H1 (cell line): Measurements from ENCODE around the gene CAPN3. TPM values are rescaled to one million over a fixed set of nuclear protein-coding genes. Genes with fewer than 3 reads are reported as not detected.

Experiments
- CTCF ChIA-PET: fragments of 300-600 bp; sonication (Branson Sonifier 250); formaldehyde crosslinking; loops from one replicate; lab custom pipeline; 2021; ENCODE audit not compliant: partially characterized antibody; lab: Charles Lee
- POLR2A ChIA-PET: fragments of 300-600 bp; sonication (Branson Sonifier 250); formaldehyde crosslinking; loops from one replicate; lab custom pipeline; 2021; ENCODE audit warnings: inconsistent platforms; ENCODE audit not compliant: partially characterized antibody; lab: Charles Lee
- DNase-seq, 2 experiments: peaks; one replicate each; pipeline versions ENCODE4 v3.0.0 to v3.0.0-alpha.2; 2010 to 2022; ENCODE audit warnings: low spot score in 2 of 2, low read depth in 1 of 2, mixed read lengths in 1 of 2
- FAIRE-seq: peaks from 2 replicates; lab custom pipeline; 2011; peaks lifted over from hg19 to GRCh38; lab: Jason Lieb, UNC
- H2AFZ ChIP-seq: 2 replicates; pipeline ENCODE4 v1.8.1; 2012; ENCODE audit warnings: low read length, inconsistent platforms
- H2AK5ac ChIP-seq: 2 replicates; pipeline ENCODE4 v1.6.1; 2013; ENCODE audit warnings: low read depth, low read length
- H2BK120ac ChIP-seq: replicated peaks from 2 replicates; pipeline ENCODE3; 2013; ENCODE audit warnings: low read depth, low read length, inconsistent platforms
- H2BK12ac ChIP-seq: 2 replicates; pipeline ENCODE4 v1.6.1; 2013; ENCODE audit warnings: low read depth, low read length
- H2BK15ac ChIP-seq: 2 replicates; pipeline ENCODE4 v1.6.1; 2013; ENCODE audit warnings: low read length
- H2BK20ac ChIP-seq: 2 replicates; pipeline ENCODE4 v1.6.1; 2013; ENCODE audit warnings: low read length
- H2BK5ac ChIP-seq: 2 replicates; pipeline ENCODE4 v1.6.1; 2013; ENCODE audit warnings: low read depth, low read length
- H3K14ac ChIP-seq: 2 replicates; pipeline ENCODE4 v1.6.1; 2013; ENCODE audit warnings: inconsistent platforms; ENCODE audit not compliant: insufficient read length
- H3K18ac ChIP-seq: 2 replicates; pipeline ENCODE4 v1.6.1; 2013; ENCODE audit warnings: low read length; ENCODE audit errors: extremely low read depth
- H3K23ac ChIP-seq: 2 replicates; pipeline ENCODE4 v1.6.1; 2013; ENCODE audit warnings: inconsistent platforms; ENCODE audit not compliant: insufficient read length
- H3K23me2 ChIP-seq: 2 replicates; pipeline ENCODE4 v1.6.1; 2013; ENCODE audit warnings: low read depth, low read length
- H3K27ac ChIP-seq: 2 replicates; pipeline ENCODE4 v1.6.1; 2011; ENCODE audit warnings: low read depth, low read length, inconsistent platforms
- H3K27me3 ChIP-seq, 4 experiments: replicated peaks in 1 of 4; 1 replicate in 1 of 4; 2 replicates in 3 of 4; pipeline versions ENCODE4 v1.6.1 to v1.8.1; 2011 to 2013; ENCODE audit warnings: low read length in 3 of 4, mild to moderate bottlenecking in 3 of 4, inconsistent platforms in 2 of 4, mixed read lengths in 2 of 4, moderate library complexity in 1 of 4; ENCODE audit not compliant: control insufficient read depth in 3 of 4, insufficient read depth in 3 of 4; ENCODE audit errors: extremely low read depth in 1 of 4
- H3K36me3 ChIP-seq, 4 experiments: 2 replicates each; pipeline versions ENCODE4 v1.6.1 to v1.8.1; 2011 to 2013; ENCODE audit warnings: mild to moderate bottlenecking in 4 of 4, low read length in 3 of 4, moderate library complexity in 2 of 4, control low read depth in 1 of 4, inconsistent platforms in 1 of 4; ENCODE audit not compliant: insufficient read depth in 4 of 4, control insufficient read depth in 2 of 4
- H3K4ac ChIP-seq: replicated peaks from 2 replicates; pipeline ENCODE3; 2013; ENCODE audit warnings: low read length, low read depth, mixed read lengths, inconsistent platforms; ENCODE audit not compliant: insufficient read length
- H3K4me1 ChIP-seq, 4 experiments: replicated peaks in 1 of 4; 1 replicate in 1 of 4; 2 replicates in 3 of 4; pipeline versions ENCODE4 v1.6.1 to v1.8.1; 2011 to 2013; ENCODE audit warnings: low read length in 3 of 4, inconsistent platforms in 2 of 4, mixed read lengths in 1 of 4; ENCODE audit not compliant: insufficient read depth in 4 of 4, control insufficient read depth in 3 of 4
- H3K4me2 ChIP-seq, 2 experiments: 2 replicates each; pipeline versions ENCODE4 v1.6.1 to v1.8.1; 2011 to 2013; ENCODE audit warnings: low read depth in 2 of 2, low read length in 2 of 2, control low read depth in 1 of 2, inconsistent platforms in 1 of 2, mild to moderate bottlenecking in 1 of 2; ENCODE audit not compliant: insufficient read depth in 1 of 2
- H3K4me3 ChIP-seq, 4 experiments: fragments of 200-600, 300-600 bp in 1 of 4; sonication (generic), shearing (Covaris generic), sonication (Bioruptor Twin) in 1 of 4; 2 replicates each; pipeline versions ENCODE4 v1.5.1 to v1.8.1; 2011 to 2016; ENCODE audit warnings: low read length in 4 of 4, low read depth in 3 of 4, control low read depth in 2 of 4, inconsistent platforms in 2 of 4, mild to moderate bottlenecking in 2 of 4, mixed read lengths in 1 of 4, moderate library complexity in 1 of 4; ENCODE audit not compliant: insufficient read depth in 2 of 4; ENCODE audit errors: extremely low read depth in 1 of 4
- H3K56ac ChIP-seq: replicated peaks from 2 replicates; pipeline ENCODE3; 2013; ENCODE audit warnings: low read depth, mild to moderate bottlenecking, mixed read lengths, low read length, inconsistent platforms; ENCODE audit not compliant: insufficient read length
- H3K79me1 ChIP-seq: 2 replicates; pipeline ENCODE4 v1.6.1; 2013; ENCODE audit warnings: low read depth, low read length, control low read depth
- H3K79me2 ChIP-seq, 2 experiments: 2 replicates each; pipeline versions ENCODE4 v1.6.1 to v1.8.1; 2012 to 2013; ENCODE audit warnings: low read length in 2 of 2, mild to moderate bottlenecking in 2 of 2, inconsistent platforms in 1 of 2; ENCODE audit not compliant: insufficient read depth in 2 of 2, control insufficient read depth in 1 of 2
- H3K9ac ChIP-seq, 4 experiments: replicated peaks in 1 of 4; 1 replicate in 1 of 4; 2 replicates in 3 of 4; pipeline versions ENCODE4 v1.6.1 to v1.8.1; 2011 to 2013; ENCODE audit warnings: low read depth in 3 of 4, low read length in 3 of 4, control low read depth in 2 of 4, mild to moderate bottlenecking in 2 of 4, moderate library complexity in 2 of 4, inconsistent platforms in 1 of 4; ENCODE audit errors: extremely low read depth in 1 of 4
- H3K9me3 ChIP-seq, 2 experiments: 2 replicates each; pipeline versions ENCODE4 v1.6.1 to v1.8.1; 2012 to 2013; ENCODE audit warnings: mild to moderate bottlenecking in 2 of 2, moderate library complexity in 2 of 2, control low read depth in 1 of 2, inconsistent platforms in 1 of 2, low read depth in 1 of 2, low read length in 1 of 2, mixed read lengths in 1 of 2; ENCODE audit not compliant: insufficient read depth in 2 of 2
- H4K20me1 ChIP-seq, 2 experiments: replicated peaks in 1 of 2; 2 replicates each; pipeline versions ENCODE3 to v1.8.1; 2011 to 2013; ENCODE audit warnings: inconsistent platforms in 2 of 2, low read length in 2 of 2, mild to moderate bottlenecking in 1 of 2; ENCODE audit not compliant: insufficient read depth in 2 of 2, control insufficient read depth in 1 of 2
- H4K5ac ChIP-seq: 2 replicates; pipeline ENCODE4 v1.6.1; 2013; ENCODE audit warnings: low read length, low read depth, mixed read lengths, inconsistent platforms; ENCODE audit not compliant: insufficient read length
- H4K8ac ChIP-seq: 2 replicates; pipeline ENCODE4 v1.8.0; 2013; ENCODE audit warnings: mild to moderate bottlenecking, moderate library complexity, low read length, inconsistent platforms; ENCODE audit not compliant: insufficient read depth; ENCODE audit errors: extremely low read depth
- H4K91ac ChIP-seq: replicated peaks from 2 replicates; pipeline ENCODE3; 2013; ENCODE audit warnings: low read length, mixed read lengths, inconsistent platforms; ENCODE audit not compliant: insufficient read length
- BACH1 ChIP-seq: IDR thresholded peaks from 2 replicates; pipeline ENCODE4 v1.6.1; 2012; ENCODE audit warnings: low read length, improper control_type of control experiment
- BRCA1 ChIP-seq: IDR thresholded peaks from 2 replicates; pipeline ENCODE4 v1.6.1; 2012; ENCODE audit warnings: low read depth, low read length, improper control_type of control experiment
- CTBP2 ChIP-seq: IDR thresholded peaks from 2 replicates; pipeline ENCODE4 v1.7.0; 2011; ENCODE audit warnings: borderline replicate concordance, mild to moderate bottlenecking, moderate library complexity, mixed read lengths, low read length; ENCODE audit not compliant: insufficient read depth, insufficient read length
- GTF2F1 ChIP-seq: IDR thresholded peaks from 2 replicates; pipeline ENCODE4 v1.6.1; 2012; ENCODE audit warnings: low read depth, low read length, improper control_type of control experiment, borderline replicate concordance
- RBBP5 ChIP-seq: IDR thresholded peaks from 2 replicates; pipeline ENCODE4 v1.7.1; 2012; ENCODE audit warnings: low read depth, mild to moderate bottlenecking, inconsistent platforms, low read length, moderate library complexity, borderline replicate concordance
- RFX5 ChIP-seq: IDR thresholded peaks from 2 replicates; pipeline ENCODE4 v1.6.1; 2011; ENCODE audit warnings: low read depth, low read length, improper control_type of control experiment, borderline replicate concordance
- RXRA ChIP-seq: IDR thresholded peaks from 2 replicates; pipeline ENCODE4 v1.6.1; 2011; ENCODE audit warnings: low read depth, mild to moderate bottlenecking, low read length, moderate library complexity; ENCODE audit not compliant: insufficient read depth
- SP2 ChIP-seq: IDR thresholded peaks from 2 replicates; pipeline ENCODE4 v1.6.1; 2012; ENCODE audit warnings: mild to moderate bottlenecking, low read length, inconsistent platforms
- TEAD4 ChIP-seq: IDR thresholded peaks from 2 replicates; pipeline ENCODE4 v1.6.1; 2012; ENCODE audit warnings: low read depth, low read length, inconsistent platforms, mixed read lengths
- WGBS, 2 experiments: shearing (Covaris generic) in 1 of 2; methylation state at CpG; one replicate each; pipeline versions ENCODE4 v1.1.6 to v1.1.7; 2013 to 2015; ENCODE audit warnings: low lambda C conversion rate in 2 of 2, mixed read lengths in 2 of 2, inconsistent platforms in 1 of 2, low coverage in 1 of 2, missing lambda C conversion rate in 1 of 2; ENCODE audit not compliant: insufficient replicate concordance in 2 of 2, insufficient coverage in 1 of 2, insufficient read length in 1 of 2; ENCODE audit errors: extremely low coverage in 1 of 2, missing lambda C conversion rate in 1 of 2; 5-methylcytosine and 5-hydroxymethylcytosine counted together
- polyA plus RNA-seq, 7 experiments: library from polyadenylated mRNA; depleted of rRNA in 3 of 7; stranded (reverse) in 5 of 7; unstranded in 2 of 7; fragments of >200 nt in 5 of 7; fragments of 200-250 nt in 2 of 7; gene quantifications; 1 replicate in 5 of 7; 2 replicates in 1 of 7; 4 replicates in 1 of 7; pipeline versions ENCODE4 v1.2.1 to v1.2.3, GENCODE V29; 2011 to 2013; ENCODE audit warnings: missing spikeins in 2 of 7, mixed read lengths in 2 of 7
- total RNA-seq: library from RNA; stranded (reverse); fragmentation: NEBNext Ultra II Directional; extraction: Animal tissue kit (Norgen Biotek cat#: 25700); gene quantifications from 2 replicates; pipeline ENCODE4 v1.2.1, GENCODE V29; 2021

CAPN3 gene
- total and polyA plus RNA-seq, 2 of the 8 experiments (the other 6 are each of a cell fraction or from before 2014, with no cell fraction given), result 0.80 to 2.1 TPM

DNA sequence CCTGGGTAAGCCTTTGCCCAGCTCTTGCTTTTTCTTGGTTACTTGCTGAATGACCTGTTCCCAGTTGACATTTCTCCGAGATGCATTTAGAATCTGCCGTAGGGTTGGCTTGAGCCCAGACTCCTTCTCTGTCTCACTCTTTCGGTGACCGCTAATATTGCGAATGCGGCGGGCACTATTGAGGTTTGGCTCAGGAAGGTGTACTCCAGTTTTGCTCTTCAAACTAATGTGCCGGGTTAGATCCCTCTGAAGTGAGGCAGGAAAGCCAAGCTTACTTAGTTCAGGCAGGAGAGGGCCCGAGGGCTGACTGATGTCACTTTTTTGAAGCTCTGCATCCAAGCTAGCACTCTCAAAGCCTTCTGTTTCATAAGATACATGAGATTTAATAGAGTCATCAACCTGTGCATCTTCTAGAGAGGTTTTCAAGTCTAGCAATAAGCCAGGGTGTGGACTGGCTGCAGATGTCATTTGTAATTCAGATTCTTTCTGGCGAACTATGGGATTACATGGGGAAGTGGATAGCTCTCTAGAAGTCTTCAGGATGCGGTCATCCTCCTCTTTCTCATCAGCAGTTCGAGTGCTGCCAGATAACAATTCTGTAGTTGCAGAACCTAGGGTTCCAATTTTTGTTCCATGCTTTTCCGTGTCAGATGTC, 90.6 kb downstream of the CAPN3 start:
- Histone ChIP-seq H2AK5ac (no peak overlapping the region), H2BK120ac (no peak overlapping the region), H3K36me3 (peaks cover 5 to 41% (median 20%) of the 10 kb centered on the region in 4 experiments; a peak in 7 of 8 replicates), H2BK20ac (no peak overlapping the region), H3K4me3 (no peak overlapping the region), H3K27ac (no peak overlapping the region), H3K79me1 (no peaks in the 10 kb centered on the region), H4K8ac (no peak overlapping the region), H3K56ac (no peak overlapping the region), H2BK5ac (no peak overlapping the region), H3K18ac (no peak overlapping the region), H3K23me2 (no peaks in the 10 kb centered on the region), H3K14ac (no peak overlapping the region), H2AFZ (no peak overlapping the region), H3K23ac (no peak overlapping the region), H3K9me3 (no peaks in the 10 kb centered on the region), H2BK12ac (no peak overlapping the region), H2BK15ac (no peak overlapping the region), H3K4me2 (no peak overlapping the region), H4K20me1 (no peaks in the 10 kb centered on the region), H3K27me3 (no peaks in the 10 kb centered on the region), H3K9ac (no peak overlapping the region), H3K79me2 (no peaks in the 10 kb centered on the region), H4K91ac (no peak overlapping the region), H3K4ac (no peak overlapping the region), H3K4me1 (no peaks in the 10 kb centered on the region), H4K5ac (no peak overlapping the region)
- TF ChIP-seq BRCA1, result no peak
- TF ChIP-seq GTF2F1, result no peak
- no peak for TF ChIP-seq RXRA
- TF ChIP-seq CTBP2, result no peak
- no peak for TF ChIP-seq BACH1
- no peak for TF ChIP-seq TEAD4
- no peak for TF ChIP-seq RFX5
- no peak for TF ChIP-seq SP2
- TF ChIP-seq RBBP5, result no peak
- DNase-seq, result no peak
- ChIA-PET POLR2A (no interaction called here), CTCF (no interaction called here)
- WGBS, 2 experiments, result 89% methylated on average over 13 of the region's 13 CpGs; no CpG with 5 or more reads in 1 of the 2 experiments
- no peak for FAIRE-seq
